HTR-8/SVneo (cell line): ENCODE results near the gene VPS72.
"Not testable (repeated sequence)": the region's sequence is repeated elsewhere in the genome, so short reads cannot be mapped to it uniquely, and the experiment has no call there.

Experiments
- DNase-seq: peaks from one replicate; pipeline ENCODE4 v3.0.0; 2011; ENCODE audit warnings: low spot score, mixed read lengths; ENCODE audit not compliant: insufficient read length
- FAIRE-seq: peaks from 2 replicates; lab custom pipeline; 2011; peaks lifted over from hg19 to GRCh38; lab: Jason Lieb, UNC

VPS72 gene

GRCh38 chr1:151188667-151189066 lies 1.3 kb downstream of the VPS72 start:
- not testable (repeated sequence) for DNase-seq, FAIRE-seq

GRCh38 chr1:151187205-151187604 lies 2.8 kb downstream of the VPS72 start:
- DNase-seq (no peak), FAIRE-seq (no peak)

- DNase-seq = no peak
- no peak for FAIRE-seq
Measured at GRCh38 chr1:151184211-151184610, 5.8 kb downstream of the VPS72 start.

GRCh38 chr1:151176514-151177045 lies 13.4 kb downstream of the VPS72 start:
- no peak for FAIRE-seq

GRCh38 chr1:151175863-151176262 lies 14.1 kb downstream of the VPS72 start, which contains the start of gene TMOD4:
Gene TMOD4 (minus strand): TSS chr1:151175981. CDS start chr1:151174875, 1,106 bp downstream.
- FAIRE-seq (no peak), DNase-seq (no peak)

More at GRCh38 chr1:151176514-151177045, 13.4 kb downstream of the VPS72 start:
- no peak for DNase-seq

- FAIRE-seq (no peak), DNase-seq (no peak)
Measured at GRCh38 chr1:151175041-151175741, 14.8 kb downstream of the VPS72 start.

GRCh38 chr1:151171190-151171589 lies 18.8 kb downstream of the VPS72 start:
- DNase-seq (no peak), FAIRE-seq (no peak)

- DNase-seq (no peak), FAIRE-seq (no peak)
Measured at GRCh38 chr1:151167116-151167515, 22.9 kb downstream of the VPS72 start.

GRCh38 chr1:151166505-151166956 lies 23.5 kb downstream of the VPS72 start:
- no peak for FAIRE-seq
- no peak for DNase-seq

GRCh38 chr1:151165738-151166504 lies 24.1 kb downstream of the VPS72 start, which contains the start of the genes LYSMD1 and SCNM1:
Gene LYSMD1 (minus strand): TSS chr1:151165902. CDS start chr1:151165258, 644 bp downstream.
Gene SCNM1 (plus strand): TSS chr1:151166144. CDS start chr1:151166153, 9 bp downstream.
- FAIRE-seq (peak; percentile 33), DNase-seq (peak; percentile 95)

GRCh38 chr1:151165281-151165737 lies 24.7 kb downstream of the VPS72 start:
- FAIRE-seq (no peak), DNase-seq (peak; percentile 51)

GRCh38 chr1:151164732-151165280 lies 25.2 kb downstream of the VPS72 start:
- DNase-seq = no peak

GRCh38 chr1:151159373-151159772 lies 30.6 kb downstream of the VPS72 start:
- DNase-seq (no peak), FAIRE-seq (no peak)

More at GRCh38 chr1:151164732-151165280, 25.2 kb downstream of the VPS72 start:
- no peak for FAIRE-seq

GRCh38 chr1:151158751-151159251 lies 31.2 kb downstream of the VPS72 start:
- DNase-seq (no peak), FAIRE-seq (no peak)

GRCh38 chr1:151158326-151158725 lies 31.7 kb downstream of the VPS72 start:
- DNase-seq (no peak), FAIRE-seq (no peak)

- FAIRE-seq (no peak), DNase-seq (no peak)
Measured at GRCh38 chr1:151157067-151157531, 32.9 kb downstream of the VPS72 start.

- DNase-seq (no peak), FAIRE-seq (no peak)
Measured at GRCh38 chr1:151156515-151156819, 33.5 kb downstream of the VPS72 start, which contains the start of gene TNFAIP8L2. Gene TNFAIP8L2 (plus strand): TSS chr1:151156649. CDS start chr1:151158698, 2,049 bp downstream.

- no peak for FAIRE-seq
- no peak for DNase-seq
Measured at GRCh38 chr1:151147665-151148064, 42.3 kb downstream of the VPS72 start.

GRCh38 chr1:151147132-151147503 lies 42.9 kb downstream of the VPS72 start:
- DNase-seq (no peak), FAIRE-seq (no peak)
